MM.1S (cell line): ENCODE results near the gene TOMM20L.

Experiments
- CTCF ChIP-seq: fragments of 300-600 bp; sonication (generic); IDR thresholded peaks from 2 replicates; pipeline ENCODE4 v1.5.1; 2016; ENCODE audit warnings: antibody characterized with exemption, low read length, mixed read lengths
- EZH2 ChIP-seq: fragments of 300-600 bp; sonication (generic); optimal IDR thresholded peaks from 2 replicates; pipeline ENCODE3; 2017; ENCODE audit warnings: low read depth, mild to moderate bottlenecking, antibody characterized with exemption, low read length, mixed read lengths
- EZH2phosphoT487 ChIP-seq: fragments of 300-600 bp; sonication (generic); IDR thresholded peaks from 2 replicates; pipeline ENCODE4 v1.6.1; 2018; ENCODE audit warnings: antibody characterized with exemption, low read length

DNA sequence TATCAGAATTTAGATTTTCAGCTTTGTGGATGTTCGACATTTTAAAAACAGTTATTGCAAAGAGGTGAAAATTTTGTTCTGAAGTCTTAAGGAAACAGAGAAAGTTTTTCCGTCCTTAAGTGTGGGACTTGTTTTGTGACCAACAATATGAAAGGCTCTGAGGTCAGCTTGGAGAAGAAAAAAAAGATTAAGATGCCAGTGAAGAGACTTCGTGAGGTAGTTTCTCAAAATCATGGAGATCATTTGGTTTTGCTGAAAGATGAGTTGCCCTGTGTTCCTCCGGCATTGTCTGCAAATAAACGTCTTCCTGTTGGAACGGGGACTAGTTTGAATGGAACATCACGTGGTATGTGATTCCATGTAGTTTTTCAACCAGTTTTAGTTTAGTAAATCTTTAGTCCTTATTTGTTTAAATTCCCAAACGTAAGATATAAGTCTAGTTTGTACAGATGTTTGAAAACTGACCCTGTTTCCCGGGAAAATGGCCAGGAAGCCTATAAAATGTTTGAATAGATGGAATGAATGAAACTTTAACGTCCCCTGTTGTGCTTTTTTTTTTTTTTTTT, 32.5 kb downstream of the TOMM20L start:
- TF ChIP-seq CTCF (no peak), EZH2 (no peak), EZH2phosphoT487 (no peak)
